Loucy (cell line): ENCODE data around the gene CHRNA1.

Experiments used
- H2AFZ ChIP-seq: fragments of 200-600 bp; sonication (generic); 2 replicates; pipeline ENCODE4 v1.6.0; 2016; ENCODE audit warnings: antibody characterized with exemption, mild to moderate bottlenecking, low read length, moderate library complexity
- H3F3A ChIP-seq: fragments of 200-600 bp; 2 replicates; pipeline ENCODE4 v1.6.0; 2016; ENCODE audit warnings: antibody characterized with exemption, low read depth, mild to moderate bottlenecking
- H3K27me3 ChIP-seq: fragments of 200-600 bp; sonication (generic); 2 replicates; pipeline ENCODE4 v1.6.1; 2014; ENCODE audit warnings: low read length, mild to moderate bottlenecking; ENCODE audit not compliant: insufficient read depth, poor library complexity, severe bottlenecking
- H3K36me3 ChIP-seq: fragments of 200-600 bp; sonication (generic); 2 replicates; pipeline ENCODE4 v1.6.1; 2016; ENCODE audit warnings: low read length; ENCODE audit not compliant: insufficient read depth
- H3K4me1 ChIP-seq: fragments of 200-600 bp; sonication (generic); 2 replicates; pipeline ENCODE4 v1.5.1; 2014; ENCODE audit warnings: low read length, mild to moderate bottlenecking; ENCODE audit not compliant: insufficient read depth, poor library complexity, severe bottlenecking
- H3K4me2 ChIP-seq: fragments of 200-600 bp; sonication (generic); 2 replicates; pipeline ENCODE4 v1.6.0; 2014; ENCODE audit warnings: antibody characterized with exemption, low read length, low read depth, mild to moderate bottlenecking; ENCODE audit not compliant: poor library complexity, severe bottlenecking
- H3K4me3 ChIP-seq: fragments of 200-600 bp; sonication (generic); 2 replicates; pipeline ENCODE4 v1.5.1; 2014; ENCODE audit warnings: low read length, mild to moderate bottlenecking, mixed read lengths; ENCODE audit not compliant: poor library complexity, severe bottlenecking
- H3K79me2 ChIP-seq: fragments of 200-600 bp; sonication (generic); 2 replicates; pipeline ENCODE4 v1.6.1; 2014; ENCODE audit warnings: low read length; ENCODE audit not compliant: insufficient read depth
- H3K9ac ChIP-seq: fragments of 200-600 bp; sonication (generic); 2 replicates; pipeline ENCODE4 v1.6.0; 2014; ENCODE audit warnings: mild to moderate bottlenecking, low read depth, low read length, moderate library complexity; ENCODE audit not compliant: poor library complexity, severe bottlenecking
- H3K9me2 ChIP-seq: fragments of 200-600 bp; sonication (generic); replicated peaks from 2 replicates; pipeline ENCODE4 v1.6.1; 2016; ENCODE audit warnings: low read depth, low read length, mixed read lengths
- H3K9me3 ChIP-seq: fragments of 200-600 bp; sonication (generic); 2 replicates; pipeline ENCODE4 v1.6.1; 2014; ENCODE audit warnings: mild to moderate bottlenecking, antibody characterized with exemption, low read length, low read depth; ENCODE audit not compliant: insufficient read depth
- H4K20me1 ChIP-seq: fragments of 200-600 bp; sonication (generic); 2 replicates; pipeline ENCODE4 v1.6.0; 2014; ENCODE audit warnings: antibody characterized with exemption, low read length, mild to moderate bottlenecking; ENCODE audit not compliant: insufficient read depth, poor library complexity, severe bottlenecking
- EZH2phosphoT487 ChIP-seq: fragments of 200-600 bp; IDR thresholded peaks from 2 replicates; pipeline ENCODE4 v1.6.1; 2018; ENCODE audit warnings: antibody characterized with exemption, mild to moderate bottlenecking, moderate library complexity, borderline replicate concordance
- TF ChIP-seq, protein P1 (sequence below): fragments of 200-600 bp; sonication (generic); conservative IDR thresholded peaks from 2 replicates; pipeline ENCODE4 v1.5.1; 2014; ENCODE audit warnings: mild to moderate bottlenecking, antibody characterized with exemption, low read length

Gene CHRNA1

DNA sequence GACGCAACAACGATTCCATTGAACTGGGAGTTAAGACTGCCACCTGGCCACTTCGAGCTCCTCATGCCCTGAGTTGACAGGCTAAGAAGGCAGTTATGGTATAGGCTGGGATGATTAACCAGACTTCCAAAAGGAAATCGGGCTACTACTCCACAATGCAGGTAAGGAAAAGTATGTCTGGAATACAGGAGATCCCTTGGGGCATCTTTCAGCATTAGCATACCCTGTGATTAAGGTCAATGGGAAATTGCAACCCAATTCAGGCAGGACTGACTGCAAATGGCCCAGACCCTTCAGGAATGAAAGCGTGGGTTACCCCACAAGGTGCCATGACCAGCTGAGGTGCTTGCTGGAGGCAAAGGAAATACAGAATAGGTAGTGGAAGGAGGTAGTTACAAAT lies 19.1 kb downstream of the CHRNA1 start:
- Histone ChIP-seq H3K9me3 (no peaks in the 10 kb centered on the region), H3K4me3 (no peak overlapping the region), H3F3A (no peaks in the 10 kb centered on the region), H3K4me1 (no peaks in the 10 kb centered on the region), H3K36me3 (no peaks in the 10 kb centered on the region), H3K9ac (no peak overlapping the region), H3K9me2 (no peaks in the 10 kb centered on the region), H3K4me2 (no peak overlapping the region), H3K27me3 (peaks cover 6% of the 10 kb centered on the region), H3K79me2 (no peaks in the 10 kb centered on the region), H4K20me1 (no peaks in the 10 kb centered on the region), H2AFZ (no peak overlapping the region)
- TF ChIP-seq, protein P1, sequence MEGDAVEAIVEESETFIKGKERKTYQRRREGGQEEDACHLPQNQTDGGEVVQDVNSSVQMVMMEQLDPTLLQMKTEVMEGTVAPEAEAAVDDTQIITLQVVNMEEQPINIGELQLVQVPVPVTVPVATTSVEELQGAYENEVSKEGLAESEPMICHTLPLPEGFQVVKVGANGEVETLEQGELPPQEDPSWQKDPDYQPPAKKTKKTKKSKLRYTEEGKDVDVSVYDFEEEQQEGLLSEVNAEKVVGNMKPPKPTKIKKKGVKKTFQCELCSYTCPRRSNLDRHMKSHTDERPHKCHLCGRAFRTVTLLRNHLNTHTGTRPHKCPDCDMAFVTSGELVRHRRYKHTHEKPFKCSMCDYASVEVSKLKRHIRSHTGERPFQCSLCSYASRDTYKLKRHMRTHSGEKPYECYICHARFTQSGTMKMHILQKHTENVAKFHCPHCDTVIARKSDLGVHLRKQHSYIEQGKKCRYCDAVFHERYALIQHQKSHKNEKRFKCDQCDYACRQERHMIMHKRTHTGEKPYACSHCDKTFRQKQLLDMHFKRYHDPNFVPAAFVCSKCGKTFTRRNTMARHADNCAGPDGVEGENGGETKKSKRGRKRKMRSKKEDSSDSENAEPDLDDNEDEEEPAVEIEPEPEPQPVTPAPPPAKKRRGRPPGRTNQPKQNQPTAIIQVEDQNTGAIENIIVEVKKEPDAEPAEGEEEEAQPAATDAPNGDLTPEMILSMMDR = no peak
- no peak for TF ChIP-seq EZH2phosphoT487

DNA sequence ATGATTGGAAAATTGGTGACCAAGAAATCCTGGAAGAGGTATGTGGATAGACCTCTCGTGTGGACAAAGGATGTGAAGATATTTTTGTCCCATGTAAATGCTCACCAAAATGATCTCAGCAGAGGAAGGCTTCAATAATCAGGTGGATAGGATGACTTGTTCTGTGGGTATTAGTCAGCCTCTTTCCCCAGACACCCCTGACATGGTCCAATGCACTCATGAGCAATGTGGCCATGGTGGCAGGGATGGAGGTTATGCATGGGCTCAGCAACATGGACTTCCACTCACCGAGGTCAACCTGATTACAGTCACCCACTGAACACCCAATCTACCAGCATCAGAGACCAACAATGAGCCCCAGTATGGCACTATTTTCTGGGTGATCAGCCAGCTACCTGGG lies 20.2 kb downstream of the CHRNA1 start:
- TF ChIP-seq EZH2phosphoT487 = no peak

DNA sequence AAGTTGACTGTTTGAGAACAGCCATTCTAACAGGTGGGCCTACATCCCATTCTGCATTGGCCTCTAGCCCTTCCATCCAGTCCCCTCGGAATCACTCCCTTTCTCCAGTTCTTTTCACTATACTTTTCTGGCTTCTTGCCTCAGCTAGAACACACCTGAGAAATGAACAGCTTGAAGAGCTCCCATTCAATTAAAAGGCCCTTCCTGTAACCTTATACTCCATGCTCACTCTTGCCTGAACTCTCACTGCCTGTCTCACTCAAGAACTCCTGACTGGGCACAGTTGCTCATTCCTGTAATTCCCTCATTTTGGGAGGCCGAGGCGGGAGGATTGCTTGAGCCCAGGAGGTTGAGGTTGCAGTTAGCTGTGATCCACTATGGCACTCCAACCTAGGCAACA lies 23.6 kb downstream of the CHRNA1 start:
- TF ChIP-seq EZH2phosphoT487 = no peak
- TF ChIP-seq, protein P1 = no peak
- H3K9me3 ChIP-seq = no peaks in the 10 kb centered on the region
- no peak overlapping the region for H2AFZ ChIP-seq
- no peaks in the 10 kb centered on the region for H3K4me1 ChIP-seq
- no peaks in the 10 kb centered on the region for H4K20me1 ChIP-seq
- H3K79me2 ChIP-seq = no peaks in the 10 kb centered on the region
- H3K4me3 ChIP-seq = no peak overlapping the region
- no peaks in the 10 kb centered on the region for H3K36me3 ChIP-seq
- H3K9ac ChIP-seq = no peak overlapping the region
- no peak overlapping the region for H3K4me2 ChIP-seq
- no peaks in the 10 kb centered on the region for H3K9me2 ChIP-seq
- H3F3A ChIP-seq = no peaks in the 10 kb centered on the region
- peaks cover 32% of the 10 kb centered on the region for H3K27me3 ChIP-seq

More for the DNA sequence above, 20.2 kb downstream of the CHRNA1 start:
- H3K27me3 ChIP-seq = peaks cover 6% of the 10 kb centered on the region
- no peak overlapping the region for H3K4me3 ChIP-seq
- no peak overlapping the region for H3K9ac ChIP-seq
- no peak overlapping the region for H2AFZ ChIP-seq
- H3K79me2 ChIP-seq = no peaks in the 10 kb centered on the region
- no peak overlapping the region for H3K4me2 ChIP-seq
- H3K4me1 ChIP-seq = no peaks in the 10 kb centered on the region
- H3K9me3 ChIP-seq = no peaks in the 10 kb centered on the region
- H4K20me1 ChIP-seq = no peaks in the 10 kb centered on the region
- no peaks in the 10 kb centered on the region for H3K9me2 ChIP-seq
- H3K36me3 ChIP-seq = no peaks in the 10 kb centered on the region
- H3F3A ChIP-seq = no peaks in the 10 kb centered on the region

DNA sequence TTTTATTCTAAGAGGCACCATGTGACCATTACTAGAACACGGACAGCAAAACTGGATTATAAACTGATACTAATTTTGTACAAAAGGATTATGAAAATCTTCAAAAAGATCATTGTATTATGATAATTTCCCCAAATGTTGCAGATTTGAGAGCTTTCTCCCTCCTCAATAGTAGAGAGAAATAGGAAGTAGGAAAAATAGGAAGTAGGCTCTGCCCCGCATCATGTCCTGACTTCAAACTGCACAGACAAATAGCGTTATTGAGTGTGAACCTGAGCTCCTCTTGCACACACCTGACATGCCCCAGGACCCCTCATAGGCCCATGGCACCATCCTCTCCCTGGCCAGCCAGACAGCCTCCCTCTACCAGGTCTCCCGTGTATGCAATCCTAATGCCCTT lies 25.4 kb downstream of the CHRNA1 start:
- no peak for TF ChIP-seq EZH2phosphoT487
- TF ChIP-seq, protein P1 = no peak
- H2AFZ ChIP-seq = no peak overlapping the region
- no peaks in the 10 kb centered on the region for H4K20me1 ChIP-seq
- no peaks in the 10 kb centered on the region for H3F3A ChIP-seq
- peaks cover 51% of the 10 kb centered on the region for H3K27me3 ChIP-seq
- no peaks in the 10 kb centered on the region for H3K9me3 ChIP-seq
- no peaks in the 10 kb centered on the region for H3K9me2 ChIP-seq
- no peak overlapping the region for H3K9ac ChIP-seq
- no peak overlapping the region for H3K4me2 ChIP-seq
- no peaks in the 10 kb centered on the region for H3K4me1 ChIP-seq
- no peaks in the 10 kb centered on the region for H3K36me3 ChIP-seq
- no peak overlapping the region for H3K4me3 ChIP-seq
- no peaks in the 10 kb centered on the region for H3K79me2 ChIP-seq
